ENCODE results near the gene SDHA.
"Not testable (repeated sequence)": the region's sequence is repeated elsewhere in the genome, so short reads cannot be mapped to it uniquely, and the experiment has no call there.

SDHA gene

GRCh38 chr5:218457-219291 lies 554 bp downstream of the SDHA start:
- H3K9me3 Mint-ChIP-seq (ENCODE audit: low read depth), result no peaks in the 10 kb centered on the region
- peaks cover 8% of the 10 kb centered on the region for H3K36me3 Mint-ChIP-seq
- H3K27me3 Mint-ChIP-seq, result no peaks in the 10 kb centered on the region
- peaks cover 66% of the 10 kb centered on the region for H3K4me1 Mint-ChIP-seq (ENCODE audit: low read depth)
- peak overlapping the region; percentile 94 for H3K27ac Mint-ChIP-seq
- H3K4me3 Mint-ChIP-seq, result peak overlapping the region; percentile 96

GRCh38 chr5:219460-219863 lies 1.3 kb downstream of the SDHA start:
- H3K27ac Mint-ChIP-seq, result peak overlapping the region; percentile 94
- H3K4me3 Mint-ChIP-seq, result peak overlapping the region; percentile 96
- H3K36me3 Mint-ChIP-seq, result peaks cover 5% of the 10 kb centered on the region
- H3K4me1 Mint-ChIP-seq (ENCODE audit: low read depth), result peaks cover 61% of the 10 kb centered on the region
- H3K9me3 Mint-ChIP-seq (ENCODE audit: low read depth), result no peaks in the 10 kb centered on the region
- H3K27me3 Mint-ChIP-seq, result no peaks in the 10 kb centered on the region

GRCh38 chr5:219991-220390 lies 1.9 kb downstream of the SDHA start:
- no peaks in the 10 kb centered on the region for H3K27me3 Mint-ChIP-seq
- peaks cover 4% of the 10 kb centered on the region for H3K36me3 Mint-ChIP-seq
- H3K4me3 Mint-ChIP-seq, result peak overlapping the region; percentile 96
- H3K4me1 Mint-ChIP-seq (ENCODE audit: low read depth), result peaks cover 60% of the 10 kb centered on the region
- peak overlapping the region; percentile 94 for H3K27ac Mint-ChIP-seq
- H3K9me3 Mint-ChIP-seq (ENCODE audit: low read depth), result no peaks in the 10 kb centered on the region

GRCh38 chr5:222951-223715 lies 5.0 kb downstream of the SDHA start:
- Mint-ChIP-seq H3K4me1 (ENCODE audit: low read depth) (peaks cover 46% of the 10 kb centered on the region), H3K27ac (peak overlapping the region; percentile 70)
- H3K9me3 Mint-ChIP-seq (ENCODE audit: low read depth); H3K27me3 Mint-ChIP-seq; H3K36me3 Mint-ChIP-seq; H3K4me3 Mint-ChIP-seq: not testable (repeated sequence)

GRCh38 chr5:223791-224190 lies 5.7 kb downstream of the SDHA start:
- no peak overlapping the region for H3K27ac Mint-ChIP-seq
- H3K4me3 Mint-ChIP-seq, result no peak overlapping the region
- peaks cover 6% of the 10 kb centered on the region for H3K36me3 Mint-ChIP-seq
- peaks cover 46% of the 10 kb centered on the region for H3K4me1 Mint-ChIP-seq (ENCODE audit: low read depth)
- no peaks in the 10 kb centered on the region for H3K9me3 Mint-ChIP-seq (ENCODE audit: low read depth)
- H3K27me3 Mint-ChIP-seq, result no peaks in the 10 kb centered on the region

GRCh38 chr5:225334-225733 lies 7.2 kb downstream of the SDHA start:
- Mint-ChIP-seq H3K27me3 (no peaks in the 10 kb centered on the region), H3K4me1 (ENCODE audit: low read depth) (peaks cover 39% of the 10 kb centered on the region), H3K4me3 (no peak overlapping the region), H3K36me3 (peaks cover 6% of the 10 kb centered on the region), H3K9me3 (ENCODE audit: low read depth) (no peaks in the 10 kb centered on the region), H3K27ac (peak overlapping the region; percentile 55)

GRCh38 chr5:227375-227774 lies 9.3 kb downstream of the SDHA start:
- H3K4me3 Mint-ChIP-seq, H3K27me3 Mint-ChIP-seq: not testable (repeated sequence)
- peaks cover 22% of the 10 kb centered on the region for H3K4me1 Mint-ChIP-seq (ENCODE audit: low read depth)

GRCh38 chr5:228886-229285 lies 10.8 kb downstream of the SDHA start:
- no peak overlapping the region for H3K27ac Mint-ChIP-seq
- H3K9me3 Mint-ChIP-seq (ENCODE audit: low read depth), result no peaks in the 10 kb centered on the region
- peaks cover 3% of the 10 kb centered on the region for H3K36me3 Mint-ChIP-seq
- H3K4me3 Mint-ChIP-seq, result no peak overlapping the region
- H3K27me3 Mint-ChIP-seq, result no peaks in the 10 kb centered on the region
- peaks cover 8% of the 10 kb centered on the region for H3K4me1 Mint-ChIP-seq (ENCODE audit: low read depth)

More at GRCh38 chr5:227375-227774, 9.3 kb downstream of the SDHA start:
- not testable (repeated sequence) for H3K27ac Mint-ChIP-seq; H3K9me3 Mint-ChIP-seq (ENCODE audit: low read depth); H3K36me3 Mint-ChIP-seq

GRCh38 chr5:230711-231110 lies 12.6 kb downstream of the SDHA start:
- Mint-ChIP-seq H3K36me3 (peaks cover 3% of the 10 kb centered on the region), H3K9me3 (ENCODE audit: low read depth) (no peaks in the 10 kb centered on the region), H3K4me3 (no peak overlapping the region), H3K27ac (no peak overlapping the region), H3K4me1 (ENCODE audit: low read depth) (peaks cover 2% of the 10 kb centered on the region), H3K27me3 (no peaks in the 10 kb centered on the region)

GRCh38 chr5:231661-232060 lies 13.5 kb downstream of the SDHA start:
- Mint-ChIP-seq H3K4me3 (no peak overlapping the region), H3K9me3 (ENCODE audit: low read depth) (no peaks in the 10 kb centered on the region), H3K36me3 (peaks cover 3% of the 10 kb centered on the region), H3K27ac (no peak overlapping the region), H3K4me1 (ENCODE audit: low read depth) (peaks cover 2% of the 10 kb centered on the region), H3K27me3 (no peaks in the 10 kb centered on the region)

- not testable (repeated sequence) for H3K4me3 Mint-ChIP-seq; H3K27ac Mint-ChIP-seq; H3K9me3 Mint-ChIP-seq (ENCODE audit: low read depth); H3K27me3 Mint-ChIP-seq; H3K36me3 Mint-ChIP-seq; H3K4me1 Mint-ChIP-seq (ENCODE audit: low read depth)
These were observed 15.3 kb downstream of the SDHA start for GRCh38 chr5:233426-233825.

- H3K27me3 Mint-ChIP-seq, result no peaks in the 10 kb centered on the region
- no peaks in the 10 kb centered on the region for H3K36me3 Mint-ChIP-seq
- peak overlapping the region; percentile 6 for H3K27ac Mint-ChIP-seq
- no peaks in the 10 kb centered on the region for H3K9me3 Mint-ChIP-seq (ENCODE audit: low read depth)
- no peaks in the 10 kb centered on the region for H3K4me1 Mint-ChIP-seq (ENCODE audit: low read depth)
- H3K4me3 Mint-ChIP-seq, result no peak overlapping the region
These were observed 16.3 kb downstream of the SDHA start for GRCh38 chr5:234450-234849.

GRCh38 chr5:235527-235926 lies 17.4 kb downstream of the SDHA start:
- not testable (repeated sequence) for H3K36me3 Mint-ChIP-seq; H3K27me3 Mint-ChIP-seq; H3K4me1 Mint-ChIP-seq (ENCODE audit: low read depth); H3K27ac Mint-ChIP-seq; H3K9me3 Mint-ChIP-seq (ENCODE audit: low read depth); H3K4me3 Mint-ChIP-seq

- H3K36me3 Mint-ChIP-seq, result peaks cover 16% of the 10 kb centered on the region
- not testable (repeated sequence) for H3K27ac Mint-ChIP-seq; H3K9me3 Mint-ChIP-seq (ENCODE audit: low read depth); H3K4me1 Mint-ChIP-seq (ENCODE audit: low read depth); H3K27me3 Mint-ChIP-seq; H3K4me3 Mint-ChIP-seq
These were observed 19.8 kb downstream of the SDHA start for GRCh38 chr5:237931-238330.

GRCh38 chr5:240550-240949 lies 22.4 kb downstream of the SDHA start:
- not testable (repeated sequence) for H3K27ac Mint-ChIP-seq; H3K4me3 Mint-ChIP-seq; H3K27me3 Mint-ChIP-seq; H3K9me3 Mint-ChIP-seq (ENCODE audit: low read depth)
- peaks cover 16% of the 10 kb centered on the region for H3K36me3 Mint-ChIP-seq
- H3K4me1 Mint-ChIP-seq (ENCODE audit: low read depth), result peaks cover 20% of the 10 kb centered on the region

Data from activated naive CD8-positive, alpha-beta T cell (primary cell).